SJCRH30 (cell line): ENCODE results near the gene AGBL1. TPM values are rescaled to one million over a fixed set of nuclear protein-coding genes. Genes with fewer than 3 reads are reported as not detected.

Experiments used
- DNase-seq, 2 experiments: peaks; one replicate each; pipeline ENCODE4 v3.0.0-alpha.2; 2015 to 2020
- H3K27ac ChIP-seq: fragments of 250-450 bp; sonication (Bioruptor Pico); 2 replicates; pipeline ENCODE4 v1.5.1; 2020; ENCODE audit warnings: mild to moderate bottlenecking, moderate library complexity
- H3K27me3 ChIP-seq: fragments of 250-450 bp; sonication (Bioruptor Pico); 2 replicates; pipeline ENCODE4 v1.5.1; 2020; ENCODE audit warnings: mild to moderate bottlenecking, moderate library complexity
- H3K36me3 ChIP-seq: fragments of 250-450 bp; sonication (Bioruptor Pico); 2 replicates; pipeline ENCODE4 v1.5.1; 2020; ENCODE audit warnings: mild to moderate bottlenecking, moderate library complexity
- H3K4me1 ChIP-seq: fragments of 250-450 bp; sonication (Bioruptor Pico); 2 replicates; pipeline ENCODE4 v1.5.1; 2020; ENCODE audit warnings: mild to moderate bottlenecking, moderate library complexity
- H3K4me3 ChIP-seq: fragments of 250-450 bp; sonication (Bioruptor Pico); 2 replicates; pipeline ENCODE4 v1.5.1; 2020; ENCODE audit warnings: mild to moderate bottlenecking, moderate library complexity
- H3K9me3 ChIP-seq: fragments of 250-450 bp; sonication (Bioruptor Pico); replicated peaks from 2 replicates; pipeline ENCODE4 v1.5.1; 2020; ENCODE audit warnings: mild to moderate bottlenecking, moderate library complexity
- total RNA-seq: library from RNA; depleted of rRNA; stranded (reverse); fragments of >200 nt; shearing (Covaris generic); gene quantifications from 2 replicates; pipeline ENCODE4 v1.2.3, GENCODE V29; 2014

AGBL1 gene
- total RNA-seq, 1 experiment from 2014 or later: not detected

DNA sequence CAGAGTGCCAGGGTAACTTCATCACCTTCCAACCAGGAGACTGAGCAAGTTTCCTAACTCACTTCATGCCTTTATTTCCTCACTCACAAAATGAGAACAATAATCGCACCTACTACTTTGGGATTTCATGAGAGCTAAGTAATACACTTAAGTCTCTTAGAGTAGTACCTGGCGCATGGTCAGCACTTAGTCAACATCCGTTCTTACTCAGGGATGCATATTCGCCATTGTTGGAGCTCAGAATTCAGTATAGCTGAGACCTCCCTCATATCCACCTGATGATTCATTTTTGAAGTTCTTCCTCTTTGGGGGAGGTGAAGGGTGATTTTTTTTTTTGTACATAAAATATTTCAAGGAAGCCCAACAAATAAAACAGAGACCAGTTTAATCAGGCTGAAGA, 188.2 kb downstream of the AGBL1 start:
- H3K9me3 ChIP-seq: no peaks in the 10 kb centered on the region
- no peak overlapping the region for H3K4me3 ChIP-seq
- no peaks in the 10 kb centered on the region; the same call in 1 of the 2 replicates for H3K27me3 ChIP-seq
- DNase-seq: no peak
- no peaks in the 10 kb centered on the region for H3K4me1 ChIP-seq
- no peak overlapping the region for H3K27ac ChIP-seq
- no peaks in the 10 kb centered on the region for H3K36me3 ChIP-seq

DNA sequence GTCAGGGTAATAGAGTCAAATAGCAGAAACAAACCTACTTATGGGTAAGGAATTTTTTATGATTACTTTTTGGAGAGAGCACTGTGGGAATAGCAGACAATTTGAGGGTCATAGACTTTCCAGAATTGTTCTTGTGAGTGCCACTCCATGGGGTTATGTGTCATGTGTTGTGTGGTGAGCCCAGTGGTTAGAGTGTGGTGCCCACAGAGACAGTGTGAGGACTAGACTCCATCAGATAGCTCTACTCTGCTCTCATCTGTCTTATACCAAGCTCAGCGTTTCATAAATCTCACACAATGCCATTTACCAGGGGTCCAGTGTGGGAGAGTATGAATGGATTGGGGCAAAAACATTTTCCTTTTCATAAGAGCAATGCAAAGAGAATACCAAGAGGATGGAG, 188.9 kb downstream of the AGBL1 start:
- H3K36me3 ChIP-seq: no peaks in the 10 kb centered on the region
- no peak for DNase-seq
- no peaks in the 10 kb centered on the region; the same call in 1 of the 2 replicates for H3K27me3 ChIP-seq

DNA sequence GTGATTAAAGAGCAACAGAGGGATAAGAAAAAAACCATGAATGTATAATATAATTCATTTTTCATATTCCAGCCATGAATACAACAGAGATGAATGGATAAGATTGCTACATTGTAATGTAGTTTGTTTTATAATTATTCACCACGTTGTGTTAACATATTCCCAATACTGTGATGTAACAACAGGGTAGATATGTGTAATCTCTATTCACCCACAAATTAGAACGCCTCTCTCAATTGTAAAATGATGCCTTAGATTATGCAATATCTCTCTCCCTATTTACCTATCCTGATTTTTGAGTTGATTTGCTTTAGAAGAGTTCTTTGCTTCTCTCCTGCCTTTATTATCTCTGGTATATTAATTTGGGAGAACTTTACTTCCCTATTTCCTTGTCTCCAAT, 193.6 kb downstream of the AGBL1 start:
- Histone ChIP-seq H3K36me3 (no peaks in the 10 kb centered on the region), H3K4me3 (no peak overlapping the region), H3K9me3 (no peaks in the 10 kb centered on the region), H3K4me1 (no peaks in the 10 kb centered on the region), H3K27ac (no peak overlapping the region), H3K27me3 (no peaks in the 10 kb centered on the region; the same call in 1 of the 2 replicates)
- no peak for DNase-seq

More for the DNA sequence above, 188.9 kb downstream of the AGBL1 start:
- Histone ChIP-seq H3K4me3 (no peak overlapping the region), H3K9me3 (no peaks in the 10 kb centered on the region), H3K27ac (no peak overlapping the region), H3K4me1 (no peaks in the 10 kb centered on the region)

DNA sequence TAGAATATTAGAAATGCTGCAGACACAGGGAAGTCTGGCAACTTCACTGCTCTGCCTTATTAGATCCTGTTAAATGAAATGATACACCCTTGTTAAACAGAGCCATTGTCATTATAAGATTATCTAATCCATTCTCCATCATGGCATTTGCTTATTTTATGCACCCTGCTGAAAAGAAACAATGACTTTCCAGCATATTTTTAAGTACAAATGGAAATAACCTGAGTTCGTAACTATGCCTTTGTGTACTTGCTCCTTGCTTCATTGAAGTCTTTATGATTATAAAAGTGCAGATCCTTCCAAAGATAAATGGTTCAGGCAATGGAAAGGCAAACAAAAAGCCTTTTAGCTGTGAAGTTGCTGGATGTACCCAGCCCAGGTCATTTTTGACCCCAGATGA, 195.7 kb downstream of the AGBL1 start:
- Histone ChIP-seq H3K4me1 (no peaks in the 10 kb centered on the region), H3K4me3 (no peak overlapping the region), H3K27ac (no peak overlapping the region), H3K36me3 (no peaks in the 10 kb centered on the region), H3K9me3 (no peaks in the 10 kb centered on the region), H3K27me3 (no peaks in the 10 kb centered on the region)
- no peak for DNase-seq

DNA sequence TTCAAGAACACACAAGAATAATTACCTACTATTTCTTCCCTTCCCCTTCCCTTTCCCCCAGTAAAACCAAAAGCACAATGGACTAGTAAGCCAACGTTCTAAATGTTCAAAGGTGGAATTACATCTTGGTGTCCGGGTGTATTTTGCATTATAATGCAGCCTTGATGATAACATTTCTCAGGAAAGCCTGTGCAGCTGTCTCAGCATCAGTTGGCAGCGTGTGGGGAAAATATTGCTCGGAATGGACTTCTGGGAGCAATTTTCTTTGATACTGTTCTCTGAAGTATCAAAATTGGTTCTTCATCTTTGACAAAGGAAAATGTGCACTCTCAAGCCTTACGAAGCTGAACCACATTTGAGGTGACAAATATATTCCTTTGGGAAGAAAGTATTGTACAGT, 198.9 kb downstream of the AGBL1 start:
- no peak for DNase-seq
- Histone ChIP-seq H3K27me3 (no peaks in the 10 kb centered on the region), H3K4me1 (no peaks in the 10 kb centered on the region), H3K27ac (no peak overlapping the region), H3K36me3 (no peaks in the 10 kb centered on the region), H3K9me3 (no peaks in the 10 kb centered on the region), H3K4me3 (no peak overlapping the region)

DNA sequence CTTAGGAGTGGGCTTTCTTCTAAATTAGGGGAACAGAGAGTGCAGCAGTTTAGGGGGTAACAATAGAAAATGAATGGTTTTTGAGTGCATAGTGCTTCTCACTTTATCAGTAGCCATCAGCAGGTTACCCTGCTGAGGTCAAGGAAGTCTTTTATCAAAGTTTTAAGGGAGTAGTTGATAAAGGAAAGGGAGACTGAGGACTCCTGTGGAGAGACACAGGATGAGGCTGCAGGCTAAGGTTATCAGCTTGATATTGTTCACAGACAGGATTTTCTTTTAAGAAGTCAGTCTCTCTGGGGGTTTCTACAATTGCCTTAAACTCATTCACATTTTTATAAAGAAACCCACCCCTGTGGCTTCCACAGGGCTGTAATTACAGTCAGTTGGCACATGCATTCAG, 205.0 kb downstream of the AGBL1 start:
- H3K4me1 ChIP-seq: no peaks in the 10 kb centered on the region
- no peak for DNase-seq
- H3K4me3 ChIP-seq: no peak overlapping the region

DNA sequence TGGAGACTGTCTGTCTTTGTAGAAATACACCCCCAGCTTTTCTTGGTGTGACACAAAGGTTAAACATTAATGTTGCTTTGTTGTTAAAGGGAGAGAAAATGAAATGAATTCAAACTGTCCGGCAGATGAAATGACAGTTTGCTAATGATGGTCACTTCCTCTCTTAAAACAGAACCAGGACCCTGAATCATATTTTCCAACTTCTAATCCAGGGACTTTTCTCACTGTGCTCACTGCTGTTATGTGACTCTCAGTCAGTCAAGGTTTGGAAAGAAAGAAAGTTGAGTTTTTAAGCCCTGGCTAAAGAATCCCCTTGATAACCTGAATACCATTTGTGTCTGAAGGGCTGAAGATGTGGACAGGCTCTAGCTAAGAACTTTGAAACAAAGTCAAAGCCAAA, 215.8 kb downstream of the AGBL1 start:
- H3K36me3 ChIP-seq: no peaks in the 10 kb centered on the region
- DNase-seq: no peak

More for the DNA sequence above, 205.0 kb downstream of the AGBL1 start:
- H3K27ac ChIP-seq: no peak overlapping the region
- no peaks in the 10 kb centered on the region for H3K27me3 ChIP-seq
- H3K9me3 ChIP-seq: no peaks in the 10 kb centered on the region
- no peaks in the 10 kb centered on the region for H3K36me3 ChIP-seq

DNA sequence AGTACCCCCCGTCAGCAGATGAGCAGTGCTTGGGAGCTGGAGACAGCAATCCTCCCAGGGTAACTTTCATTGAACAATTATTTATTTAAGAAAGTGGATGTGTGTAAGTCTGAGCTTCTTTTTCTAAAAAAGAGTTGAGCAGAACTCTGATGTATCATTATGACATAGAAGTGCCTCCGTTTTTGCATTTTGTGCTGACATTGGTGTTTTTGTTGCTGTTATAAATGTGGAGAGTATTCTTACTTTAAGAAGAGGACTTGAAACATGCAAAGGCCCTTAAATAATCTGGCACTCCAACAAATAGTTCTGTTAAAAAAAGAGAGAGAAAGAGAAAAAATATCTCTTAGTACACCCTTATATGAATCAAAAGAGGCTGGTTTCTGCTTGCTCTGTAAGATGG, 217.1 kb downstream of the AGBL1 start:
- H3K36me3 ChIP-seq: no peaks in the 10 kb centered on the region

More for the DNA sequence above, 215.8 kb downstream of the AGBL1 start:
- no peaks in the 10 kb centered on the region for H3K9me3 ChIP-seq
- H3K4me1 ChIP-seq: no peaks in the 10 kb centered on the region
- no peaks in the 10 kb centered on the region for H3K27me3 ChIP-seq
- H3K27ac ChIP-seq: no peak overlapping the region
- H3K4me3 ChIP-seq: no peak overlapping the region

DNA sequence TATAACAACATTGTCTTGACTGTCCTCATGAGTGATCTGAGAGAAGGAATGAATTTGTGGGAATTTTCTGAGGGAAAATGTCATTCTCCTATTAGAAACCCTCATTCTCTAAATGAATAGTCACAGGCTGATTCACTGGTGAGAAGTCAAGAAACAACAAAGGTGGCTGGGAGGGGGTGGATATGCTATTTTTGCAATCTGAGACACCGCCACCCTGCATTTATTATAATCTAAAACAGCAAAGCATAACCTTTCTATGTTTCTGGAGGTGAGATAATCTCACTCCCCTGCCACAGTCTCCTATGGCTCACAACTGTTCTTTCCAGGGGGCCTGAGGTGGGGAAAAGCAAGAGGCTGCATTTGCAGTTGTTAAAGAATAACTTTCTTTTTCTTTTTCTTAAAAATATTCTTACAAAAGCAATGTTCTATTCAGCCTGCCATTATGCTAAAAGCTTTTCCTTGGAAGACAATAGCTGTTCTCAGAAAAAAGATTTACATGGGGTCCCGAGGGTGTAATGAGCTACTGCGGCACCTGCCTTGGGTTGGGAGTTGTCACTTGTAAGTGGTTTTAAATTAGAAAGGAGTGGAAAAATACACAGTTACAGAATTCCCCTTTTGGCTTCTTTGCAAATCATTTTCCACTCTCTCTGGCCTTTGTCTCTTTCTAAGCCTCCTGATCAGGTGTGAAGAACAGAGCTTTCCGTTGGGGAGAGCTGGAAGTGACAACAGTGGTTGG, 220.9 kb downstream of the AGBL1 start:
- H3K36me3 ChIP-seq: no peaks in the 10 kb centered on the region
- H3K9me3 ChIP-seq: no peaks in the 10 kb centered on the region
- no peaks in the 10 kb centered on the region for H3K27me3 ChIP-seq
- no peak overlapping the region for H3K27ac ChIP-seq
- H3K4me1 ChIP-seq: no peaks in the 10 kb centered on the region
- H3K4me3 ChIP-seq: no peak overlapping the region
- DNase-seq: no peak

More for the DNA sequence above, 217.1 kb downstream of the AGBL1 start:
- H3K4me3 ChIP-seq: no peak overlapping the region
- no peaks in the 10 kb centered on the region for H3K4me1 ChIP-seq
- no peak for DNase-seq
- H3K27me3 ChIP-seq: no peaks in the 10 kb centered on the region
- no peak overlapping the region for H3K27ac ChIP-seq
- no peaks in the 10 kb centered on the region for H3K9me3 ChIP-seq

DNA sequence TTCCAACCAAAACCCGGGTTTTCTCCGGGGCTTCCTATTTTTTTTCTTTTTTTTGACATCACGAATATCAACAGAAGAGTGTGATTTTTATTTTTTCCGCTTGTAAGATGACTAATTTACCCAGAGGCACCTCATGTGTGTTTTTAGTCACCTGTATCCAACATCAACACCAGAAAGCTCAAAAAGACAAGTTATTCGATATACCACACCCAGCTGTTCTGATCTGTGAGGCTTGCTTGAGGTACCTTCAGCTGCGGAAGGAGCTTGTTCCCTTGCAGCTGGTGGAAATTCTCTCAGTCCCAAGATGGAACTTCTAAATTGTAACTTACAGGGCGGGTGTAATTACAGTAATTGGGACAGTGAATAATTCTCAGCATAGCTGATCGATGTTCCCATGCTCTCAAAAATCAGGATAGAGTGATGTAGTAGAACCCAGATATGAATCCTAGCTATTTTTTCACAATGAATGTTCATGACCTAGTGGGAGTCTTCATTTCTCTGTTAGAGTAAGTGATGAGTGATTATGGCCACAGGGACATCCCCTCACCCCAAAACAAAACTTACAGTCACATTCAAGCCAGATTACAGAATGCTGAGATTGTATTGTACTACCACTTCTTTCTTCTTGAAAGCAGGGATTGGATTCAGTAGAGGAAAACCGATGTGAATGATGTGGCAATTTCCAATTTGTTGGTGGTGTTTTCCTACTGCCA, 232.1 kb downstream of the AGBL1 start:
- Histone ChIP-seq H3K36me3 (no peaks in the 10 kb centered on the region), H3K4me1 (no peaks in the 10 kb centered on the region), H3K27me3 (peaks cover 8% of the 10 kb centered on the region; the same call in 1 of the 2 replicates), H3K27ac (no peak overlapping the region), H3K4me3 (no peak overlapping the region), H3K9me3 (no peaks in the 10 kb centered on the region; the same call in 1 of the 2 replicates)
- no peak for DNase-seq

DNA sequence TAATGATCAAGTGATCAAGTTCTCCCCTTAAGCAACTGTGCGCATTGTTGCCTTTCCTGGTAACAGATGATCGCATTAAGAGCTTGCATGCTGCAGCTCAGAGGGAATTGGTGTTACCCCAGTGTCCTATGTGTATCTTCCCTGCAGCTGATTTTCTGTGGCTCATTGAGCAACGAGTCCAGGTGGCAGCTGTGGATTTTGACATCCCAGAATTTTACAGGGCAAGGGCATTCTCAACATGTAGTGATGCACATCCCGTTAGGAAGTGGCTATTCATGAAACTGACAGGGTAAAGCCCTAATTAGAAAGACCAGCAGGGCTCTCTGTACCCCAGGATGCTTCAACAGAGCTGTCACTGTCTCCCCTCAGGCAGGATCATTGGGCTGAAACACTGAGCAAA, 232.8 kb downstream of the AGBL1 start:
- no peak for DNase-seq
- Histone ChIP-seq H3K27me3 (peaks cover 8% of the 10 kb centered on the region; the same call in 1 of the 2 replicates), H3K4me3 (no peak overlapping the region), H3K9me3 (no peaks in the 10 kb centered on the region), H3K27ac (no peak overlapping the region), H3K4me1 (no peaks in the 10 kb centered on the region), H3K36me3 (no peaks in the 10 kb centered on the region)

DNA sequence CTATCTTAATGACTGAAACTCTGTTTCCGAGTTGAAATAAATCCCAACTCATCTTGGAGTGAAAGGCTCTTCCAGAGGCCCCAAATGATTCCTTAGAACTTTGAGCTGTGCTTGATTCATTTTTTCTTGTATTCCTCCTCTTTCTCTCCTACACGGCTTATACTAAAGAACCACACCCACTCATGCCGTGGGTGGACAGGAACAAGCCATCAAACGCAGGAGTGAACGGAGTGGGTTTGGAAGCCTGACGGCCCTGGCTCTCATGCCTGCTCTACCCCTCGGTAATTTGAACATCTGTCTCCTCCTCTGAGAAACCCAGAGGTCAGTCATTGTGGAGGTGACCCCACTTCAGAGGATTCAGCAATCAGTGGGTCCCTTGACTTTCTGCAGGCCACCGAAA, 236.5 kb downstream of the AGBL1 start:
- no peaks in the 10 kb centered on the region for H3K36me3 ChIP-seq
- no peaks in the 10 kb centered on the region for H3K9me3 ChIP-seq
- no peak overlapping the region for H3K4me3 ChIP-seq
- no peak for DNase-seq
- no peak overlapping the region for H3K27ac ChIP-seq
- peaks cover 5% of the 10 kb centered on the region; the same call in 1 of the 2 replicates for H3K27me3 ChIP-seq
- H3K4me1 ChIP-seq: no peaks in the 10 kb centered on the region

DNA sequence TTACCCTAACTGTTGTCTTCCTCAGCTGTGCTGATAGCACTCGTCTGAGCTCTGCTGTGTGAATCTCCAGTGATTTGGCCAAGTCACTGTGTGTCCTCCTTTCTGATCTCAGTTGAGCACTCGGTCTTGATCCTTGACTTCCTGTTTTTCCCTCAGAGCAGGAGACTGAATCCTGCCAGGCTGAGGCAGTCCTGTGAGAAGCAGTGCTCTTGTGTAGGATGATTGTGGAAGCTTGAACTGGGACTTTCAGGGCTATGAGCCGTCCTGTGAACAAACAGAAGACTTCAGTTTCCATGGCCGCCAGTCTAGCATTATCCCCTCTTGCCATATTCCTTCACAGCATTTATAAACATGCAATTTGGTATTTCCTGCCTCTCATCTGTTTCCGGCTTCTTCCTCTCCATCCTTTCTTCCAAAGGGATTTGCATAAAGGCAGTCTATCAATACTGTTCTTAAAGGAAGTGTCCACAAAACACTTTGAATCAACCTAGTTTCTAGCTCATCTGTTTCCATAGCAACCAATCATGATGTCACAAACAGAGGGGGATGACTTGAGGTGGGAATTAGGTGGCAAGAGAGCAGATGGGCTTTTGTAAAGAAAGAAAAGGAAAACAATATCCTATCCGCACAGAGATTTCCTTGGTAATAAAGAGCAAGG, 237.2 kb downstream of the AGBL1 start:
- H3K36me3 ChIP-seq: no peaks in the 10 kb centered on the region
- no peaks in the 10 kb centered on the region for H3K9me3 ChIP-seq
- peaks cover 5% of the 10 kb centered on the region; the same call in 1 of the 2 replicates for H3K27me3 ChIP-seq
- no peak overlapping the region for H3K4me3 ChIP-seq
- no peak overlapping the region for H3K27ac ChIP-seq
- no peaks in the 10 kb centered on the region for H3K4me1 ChIP-seq
- no peak for DNase-seq

DNA sequence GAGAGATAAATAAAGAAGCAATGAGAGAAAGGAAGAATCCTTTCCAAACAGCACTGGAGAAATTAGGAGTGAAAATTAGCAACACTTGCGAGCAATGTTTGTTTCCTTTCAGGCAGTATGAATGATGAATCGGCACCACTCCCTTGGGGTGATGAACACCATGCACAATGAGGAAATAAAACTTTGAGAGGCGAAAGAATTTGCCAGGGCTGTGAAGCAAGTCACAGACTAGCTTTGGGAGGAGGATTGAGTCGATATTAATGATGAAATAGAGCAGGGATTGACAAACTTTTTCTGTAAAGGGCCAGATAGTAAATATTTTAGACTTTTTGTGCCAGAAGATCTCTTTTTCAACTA, 237.7 kb downstream of the AGBL1 start:
- Histone ChIP-seq H3K27ac (no peak overlapping the region), H3K4me1 (no peaks in the 10 kb centered on the region), H3K36me3 (no peaks in the 10 kb centered on the region), H3K4me3 (no peak overlapping the region), H3K9me3 (no peaks in the 10 kb centered on the region), H3K27me3 (peaks cover 6% of the 10 kb centered on the region; the same call in 1 of the 2 replicates)
- no peak for DNase-seq

DNA sequence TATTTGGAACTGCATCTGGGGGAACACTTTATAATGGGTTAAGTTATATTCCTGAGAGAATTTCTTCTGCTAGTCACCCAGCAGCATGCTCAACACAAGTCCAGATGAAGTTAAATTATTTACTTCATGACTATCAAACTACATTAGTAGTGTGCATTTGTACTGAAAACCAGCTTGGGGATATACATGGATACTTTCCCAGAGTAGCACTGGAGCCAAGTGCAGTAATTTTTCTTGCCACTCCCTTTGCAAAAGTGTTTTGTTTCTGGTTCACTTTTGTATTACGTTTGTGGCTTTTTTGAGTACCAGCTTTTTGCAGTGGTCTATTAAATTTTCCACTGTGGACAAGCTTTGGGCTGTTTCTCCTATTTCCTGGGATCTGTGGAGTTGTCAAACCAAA, 243.0 kb downstream of the AGBL1 start:
- no peaks in the 10 kb centered on the region for H3K9me3 ChIP-seq
- DNase-seq: no peak
- no peak overlapping the region for H3K4me3 ChIP-seq
- no peaks in the 10 kb centered on the region for H3K36me3 ChIP-seq
- no peaks in the 10 kb centered on the region for H3K4me1 ChIP-seq
- H3K27ac ChIP-seq: no peak overlapping the region
- H3K27me3 ChIP-seq: 0 out of 2 replicates have a peak, but pooled peaks cover 3% of the 10 kb centered on the region
